Activated T-helper 2 cell treated with anti-CD3 and anti-CD28 coated beads, Interferon-gamma antibody, Interleukin-2, Interleukin-4, amounts not matched to agents 10 μg/mL and 5 μg/mL and 100 μg/mL, durations not matched to agents 14 hours and 24 hours and 36 hours (primary cell): ENCODE results near the gene XYLT1. TPM values are rescaled to one million over a fixed set of nuclear protein-coding genes. Genes with fewer than 3 reads are reported as not detected.
A peak's percentile ranks its signal among the peaks of the same experiment; 100 is the strongest.

Experiments used
- DNase-seq: peaks from one replicate; pipeline ENCODE4 v3.0.0; 2021; ENCODE audit warnings: low spot score
- H3K27ac Mint-ChIP-seq: one replicate; pipeline ENCODE4 v1.8.0; 2021; ENCODE audit warnings: mixed read lengths
- H3K27me3 Mint-ChIP-seq: one replicate; pipeline ENCODE4 v1.8.0; 2021; ENCODE audit warnings: low read depth, mixed read lengths
- H3K36me3 Mint-ChIP-seq: one replicate; pipeline ENCODE4 v1.8.0; 2021; ENCODE audit warnings: low read depth, mixed read lengths
- H3K4me1 Mint-ChIP-seq: one replicate; pipeline ENCODE4 v1.8.0; 2021; ENCODE audit warnings: low read depth, mixed read lengths
- H3K4me3 Mint-ChIP-seq: one replicate; pipeline ENCODE4 v1.8.0; 2021; ENCODE audit warnings: low read depth, mild to moderate bottlenecking, moderate library complexity, mixed read lengths
- H3K9me3 Mint-ChIP-seq: one replicate; pipeline ENCODE4 v1.8.0; 2021; ENCODE audit warnings: mixed read lengths
- intact Hi-C: fragments of 100-400 bp; cut with micrococcal nuclease; formaldehyde crosslinking; loops from one replicate; pipeline ENCODE4 v1.15.1; 2023
- total RNA-seq: library from RNA; stranded (reverse); gene quantifications from 2 replicates; pipeline ENCODE4 v1.2.3, GENCODE V29; 2022

Gene XYLT1
- total RNA-seq, 1 donor from 2014 or later: 18.9 TPM

DNA sequence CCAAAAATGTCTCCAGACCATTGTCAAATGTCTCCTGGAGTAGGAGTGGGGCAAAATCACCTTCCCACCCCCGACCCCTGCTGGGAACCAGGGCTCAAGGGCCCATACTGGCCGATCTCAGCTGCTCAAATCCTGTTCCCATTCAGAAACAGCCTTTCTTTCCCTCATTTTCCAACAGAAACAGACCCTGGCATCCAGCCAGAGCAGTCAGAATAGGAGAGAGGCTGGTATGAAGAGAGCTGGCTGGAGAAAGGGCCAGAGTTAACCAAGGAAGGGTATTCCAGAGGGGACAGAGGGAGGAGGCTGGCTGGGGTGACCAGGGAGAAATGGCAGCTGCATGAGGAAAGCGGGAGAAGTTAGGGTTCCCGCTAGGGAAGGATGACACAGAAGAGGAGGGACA lies 199.1 kb downstream of the XYLT1 start:
- H3K9me3 Mint-ChIP-seq: no peaks in the 10 kb centered on the region
- H3K4me1 Mint-ChIP-seq: peaks cover 56% of the 10 kb centered on the region
- no peak overlapping the region for H3K4me3 Mint-ChIP-seq
- DNase-seq: no peak
- no peak overlapping the region for H3K27ac Mint-ChIP-seq
- peaks cover 4% of the 10 kb centered on the region for H3K36me3 Mint-ChIP-seq
- peaks cover 7% of the 10 kb centered on the region for H3K27me3 Mint-ChIP-seq
- intact Hi-C loops: loop anchor here (2.0 to 5.0 kb wide), 4 partner anchors 69 to 201 kb away; partner anchors contain the start of gene XYLT1

DNA sequence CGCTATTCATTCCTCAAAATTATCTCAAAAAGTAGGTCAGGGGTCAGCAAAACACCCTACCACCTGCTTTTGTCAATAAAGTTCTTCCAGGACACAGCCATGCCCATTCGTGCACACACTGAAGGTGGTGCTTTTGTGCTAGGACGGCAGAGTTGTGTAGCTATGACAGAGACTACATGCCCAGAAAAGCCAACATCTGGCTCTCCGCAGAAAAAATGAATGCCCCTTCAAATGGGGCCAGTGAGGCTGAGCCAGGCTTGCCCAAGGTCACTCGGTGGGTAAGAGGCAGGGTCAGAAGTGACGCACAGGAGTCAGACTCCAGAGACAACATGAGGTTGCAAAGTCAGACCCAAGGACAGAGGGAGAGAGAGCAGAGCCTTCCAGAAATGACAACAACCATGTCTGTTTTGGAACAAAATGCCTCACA lies 200.1 kb downstream of the XYLT1 start:
- Mint-ChIP-seq H3K4me3 (no peak overlapping the region), H3K4me1 (peaks cover 47% of the 10 kb centered on the region), H3K9me3 (no peaks in the 10 kb centered on the region), H3K36me3 (peaks cover 4% of the 10 kb centered on the region), H3K27me3 (peaks cover 7% of the 10 kb centered on the region), H3K27ac (no peak overlapping the region)
- intact Hi-C loops: loop anchor here (5.0 kb wide), 2 partner anchors 102 to 202 kb away; partner anchors contain the start of gene XYLT1
- DNase-seq: no peak

DNA sequence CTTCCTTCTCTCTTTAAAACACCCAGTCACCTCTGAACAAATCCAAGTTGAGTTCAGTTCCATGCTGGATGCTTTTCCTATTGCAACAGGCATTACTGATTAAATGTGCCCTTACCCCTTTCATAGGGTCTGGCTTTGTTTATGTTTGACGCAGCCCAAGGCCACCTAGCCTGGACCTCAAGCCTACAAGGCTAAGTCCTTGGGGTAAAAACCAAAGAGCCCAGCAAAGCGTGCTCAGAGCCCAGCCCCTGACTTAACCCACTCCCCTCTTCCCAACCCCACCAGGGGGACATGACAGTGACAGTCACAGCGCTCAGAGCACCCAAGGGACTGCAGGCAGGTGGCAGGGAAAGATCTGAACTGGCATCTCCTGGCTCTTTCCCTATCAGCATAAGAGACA lies 200.6 kb downstream of the XYLT1 start:
- intact Hi-C loops: loop anchor here (5.0 kb wide), 2 partner anchors 102 to 202 kb away; partner anchors contain the start of gene XYLT1
- peaks cover 41% of the 10 kb centered on the region for H3K4me1 Mint-ChIP-seq
- peaks cover 7% of the 10 kb centered on the region for H3K27me3 Mint-ChIP-seq
- no peak overlapping the region for H3K4me3 Mint-ChIP-seq
- H3K36me3 Mint-ChIP-seq: peaks cover 4% of the 10 kb centered on the region
- no peaks in the 10 kb centered on the region for H3K9me3 Mint-ChIP-seq
- DNase-seq: no peak
- no peak overlapping the region for H3K27ac Mint-ChIP-seq

DNA sequence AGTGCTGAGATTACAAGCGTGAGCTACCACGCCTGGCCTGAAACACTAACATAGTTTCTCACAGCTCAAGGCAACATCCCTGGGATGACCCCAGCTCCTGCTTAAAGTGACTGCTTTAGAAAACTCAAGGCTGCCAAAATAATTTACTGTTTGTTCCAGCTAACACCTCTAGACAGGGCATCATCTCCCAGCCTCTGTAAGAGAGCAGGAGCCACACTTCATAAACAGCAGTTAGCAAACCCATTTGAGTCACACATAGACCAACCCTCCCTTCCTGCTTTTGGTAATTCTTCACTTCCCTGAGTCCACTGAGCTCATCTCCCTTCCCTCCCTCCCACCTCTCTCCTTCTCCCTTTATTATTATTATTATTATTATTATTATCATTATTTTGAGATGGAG lies 201.3 kb downstream of the XYLT1 start:
- Mint-ChIP-seq H3K4me1 (peaks cover 34% of the 10 kb centered on the region), H3K36me3 (peaks cover 4% of the 10 kb centered on the region), H3K4me3 (no peak overlapping the region), H3K27me3 (peaks cover 7% of the 10 kb centered on the region), H3K9me3 (no peaks in the 10 kb centered on the region), H3K27ac (no peak overlapping the region)
- intact Hi-C loops: no loop called here
- DNase-seq: no peak

DNA sequence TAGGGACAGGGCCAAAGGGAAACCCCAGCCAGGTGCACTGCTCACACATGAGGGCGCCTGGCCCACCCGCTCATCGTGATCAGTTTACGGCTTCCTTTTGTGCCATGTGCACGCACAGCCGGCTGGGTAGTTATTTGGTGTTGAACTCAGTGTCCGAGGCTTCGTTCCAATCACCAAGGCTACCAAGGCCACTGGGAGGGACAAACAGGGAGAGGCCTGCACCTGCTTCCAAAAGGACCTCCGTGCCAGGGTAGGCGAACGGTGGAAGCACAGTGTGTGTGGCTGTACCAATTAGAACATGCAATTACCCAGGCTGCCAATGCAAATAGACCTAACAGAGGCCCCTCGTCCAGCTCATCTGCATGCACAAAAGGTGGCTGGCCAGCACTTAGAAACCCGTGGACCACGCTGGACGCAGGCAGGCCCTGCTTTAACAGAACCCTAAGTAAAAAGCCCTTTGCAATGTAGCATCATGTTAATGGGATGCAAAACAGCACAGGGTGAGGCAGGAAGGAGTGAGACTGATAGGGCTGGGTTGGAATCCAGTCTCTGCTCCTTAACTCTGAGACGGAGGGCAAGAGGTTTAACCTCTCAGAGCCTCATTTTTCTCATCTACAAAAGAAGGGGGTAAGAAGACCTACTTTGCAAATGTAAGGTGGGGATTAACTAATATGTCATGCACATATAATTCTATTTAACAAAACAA lies 204.0 kb downstream of the XYLT1 start:
- no peak for DNase-seq
- intact Hi-C loops: no loop called here
- Mint-ChIP-seq H3K27me3 (peaks cover 7% of the 10 kb centered on the region), H3K27ac (no peak overlapping the region), H3K4me3 (no peak overlapping the region), H3K36me3 (no peaks in the 10 kb centered on the region), H3K9me3 (no peaks in the 10 kb centered on the region), H3K4me1 (peaks cover 28% of the 10 kb centered on the region)

DNA sequence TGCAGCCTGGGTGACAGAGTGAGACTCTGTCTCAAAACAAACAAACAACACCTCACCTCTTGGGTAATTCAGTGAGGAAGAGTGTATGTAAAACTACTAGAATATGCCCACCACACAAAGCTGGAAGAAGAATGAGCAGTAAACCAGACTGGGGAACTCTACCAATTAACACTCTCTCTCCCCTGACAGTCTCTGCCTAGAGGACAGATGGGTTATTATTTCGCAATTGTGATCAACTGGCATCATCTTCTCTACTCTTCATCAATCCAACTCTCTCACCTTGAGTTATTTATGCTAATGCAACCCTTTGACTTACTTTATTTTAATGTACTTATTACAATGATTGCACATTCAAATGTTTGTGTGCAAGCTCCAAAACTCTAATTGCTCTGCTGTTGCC lies 205.6 kb downstream of the XYLT1 start:
- H3K27me3 Mint-ChIP-seq: no peaks in the 10 kb centered on the region
- DNase-seq: no peak
- H3K4me1 Mint-ChIP-seq: peaks cover 24% of the 10 kb centered on the region
- no peaks in the 10 kb centered on the region for H3K9me3 Mint-ChIP-seq
- H3K27ac Mint-ChIP-seq: no peak overlapping the region
- H3K36me3 Mint-ChIP-seq: no peaks in the 10 kb centered on the region
- intact Hi-C loops: no loop called here
- no peak overlapping the region for H3K4me3 Mint-ChIP-seq

DNA sequence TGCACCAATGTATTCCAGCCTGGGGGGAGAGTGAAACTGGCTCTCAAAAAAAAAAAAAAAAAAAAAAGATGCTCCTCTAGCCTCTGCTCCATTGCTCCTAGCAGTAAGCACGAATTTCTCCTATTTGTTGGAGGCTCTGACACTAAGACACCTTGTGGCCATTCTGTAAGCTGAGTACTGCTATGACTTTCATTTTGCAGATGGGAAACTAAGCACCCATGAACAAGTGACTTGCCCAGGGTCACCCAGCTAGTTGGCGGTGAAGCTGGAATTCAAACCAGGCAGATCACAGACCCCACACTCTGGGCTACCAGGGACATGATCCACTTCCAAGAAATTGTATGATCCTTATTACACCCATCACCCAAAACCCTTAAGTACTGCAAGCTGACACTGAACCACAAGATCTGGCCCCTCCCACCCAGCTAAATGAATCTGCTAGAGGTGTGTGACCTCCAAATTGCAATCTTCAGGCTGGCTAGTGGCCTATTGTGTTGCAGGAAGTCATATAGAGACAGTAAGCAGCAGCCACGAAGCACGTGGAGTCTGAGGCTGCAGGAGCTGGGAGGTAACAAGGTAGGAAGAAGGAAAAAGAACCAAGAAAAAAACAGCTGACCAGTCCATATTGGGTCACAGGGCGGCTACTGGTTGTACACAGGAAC lies 209.4 kb downstream of the XYLT1 start:
- peaks cover 26% of the 10 kb centered on the region for H3K4me1 Mint-ChIP-seq
- no peaks in the 10 kb centered on the region for H3K9me3 Mint-ChIP-seq
- no peak overlapping the region for H3K4me3 Mint-ChIP-seq
- H3K27ac Mint-ChIP-seq: peak overlapping the region; percentile 49
- peaks cover 12% of the 10 kb centered on the region for H3K36me3 Mint-ChIP-seq
- H3K27me3 Mint-ChIP-seq: no peaks in the 10 kb centered on the region
- DNase-seq: peak; percentile 25
- intact Hi-C loops: no loop called here

DNA sequence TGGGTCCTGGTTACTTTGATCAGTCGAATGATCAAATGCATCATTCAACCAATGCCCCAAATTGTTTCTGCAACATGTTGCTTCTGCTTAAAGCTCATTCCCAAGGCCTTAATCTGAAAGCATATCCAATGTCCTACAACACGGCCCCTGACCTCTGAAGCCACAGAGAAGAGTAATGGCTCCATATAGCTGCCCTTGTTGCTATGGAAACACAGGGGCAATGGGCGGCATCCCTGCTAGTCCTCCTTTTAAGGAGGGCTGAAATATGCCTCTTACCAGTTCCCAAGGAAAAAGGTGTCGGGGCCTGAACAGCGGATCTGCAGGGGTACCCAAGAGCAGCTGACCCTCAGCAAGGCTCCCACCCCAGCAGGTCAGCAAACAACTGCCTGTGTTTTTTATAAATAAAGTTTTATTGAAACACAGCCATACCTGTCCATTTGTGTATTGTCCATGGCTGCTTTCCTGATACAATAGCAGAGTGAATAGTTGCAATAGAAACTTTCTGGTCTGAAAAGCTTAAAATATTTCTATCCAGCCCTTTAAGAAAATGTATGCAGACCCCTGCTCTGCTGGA lies 210.4 kb downstream of the XYLT1 start:
- H3K4me3 Mint-ChIP-seq: no peak overlapping the region
- no peak for DNase-seq
- intact Hi-C loops: no loop called here
- no peak overlapping the region for H3K27ac Mint-ChIP-seq
- H3K4me1 Mint-ChIP-seq: peaks cover 26% of the 10 kb centered on the region
- no peaks in the 10 kb centered on the region for H3K9me3 Mint-ChIP-seq
- H3K27me3 Mint-ChIP-seq: no peaks in the 10 kb centered on the region
- peaks cover 17% of the 10 kb centered on the region for H3K36me3 Mint-ChIP-seq

DNA sequence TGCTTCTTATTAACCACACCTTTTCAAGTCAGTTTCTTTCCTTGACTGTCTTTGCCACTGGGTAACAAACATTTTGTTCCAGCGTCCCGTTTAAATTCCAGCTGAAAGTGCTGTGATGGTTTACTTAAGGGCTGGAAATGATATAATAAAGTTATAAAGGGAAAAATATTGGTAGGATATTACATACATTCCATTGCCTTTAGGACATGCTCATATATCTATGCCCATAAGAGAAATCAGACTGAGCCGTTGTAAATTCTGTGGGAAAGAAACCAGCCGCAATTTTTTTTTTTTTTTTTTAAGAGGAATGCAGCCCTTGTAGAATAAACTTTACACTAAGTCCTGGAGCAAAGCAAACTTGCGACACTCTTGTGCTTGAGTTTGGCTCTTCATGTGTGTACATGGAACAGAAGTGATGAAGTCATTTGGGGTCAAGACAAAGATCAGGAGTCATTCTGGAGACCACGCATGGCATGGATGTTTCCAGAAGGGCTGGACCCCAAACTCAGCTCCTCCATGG lies 210.9 kb downstream of the XYLT1 start:
- H3K27ac Mint-ChIP-seq: no peak overlapping the region
- intact Hi-C loops: no loop called here
- H3K9me3 Mint-ChIP-seq: no peaks in the 10 kb centered on the region
- peaks cover 26% of the 10 kb centered on the region for H3K4me1 Mint-ChIP-seq
- peaks cover 19% of the 10 kb centered on the region for H3K36me3 Mint-ChIP-seq
- H3K4me3 Mint-ChIP-seq: no peak overlapping the region
- H3K27me3 Mint-ChIP-seq: no peaks in the 10 kb centered on the region
- DNase-seq: no peak

DNA sequence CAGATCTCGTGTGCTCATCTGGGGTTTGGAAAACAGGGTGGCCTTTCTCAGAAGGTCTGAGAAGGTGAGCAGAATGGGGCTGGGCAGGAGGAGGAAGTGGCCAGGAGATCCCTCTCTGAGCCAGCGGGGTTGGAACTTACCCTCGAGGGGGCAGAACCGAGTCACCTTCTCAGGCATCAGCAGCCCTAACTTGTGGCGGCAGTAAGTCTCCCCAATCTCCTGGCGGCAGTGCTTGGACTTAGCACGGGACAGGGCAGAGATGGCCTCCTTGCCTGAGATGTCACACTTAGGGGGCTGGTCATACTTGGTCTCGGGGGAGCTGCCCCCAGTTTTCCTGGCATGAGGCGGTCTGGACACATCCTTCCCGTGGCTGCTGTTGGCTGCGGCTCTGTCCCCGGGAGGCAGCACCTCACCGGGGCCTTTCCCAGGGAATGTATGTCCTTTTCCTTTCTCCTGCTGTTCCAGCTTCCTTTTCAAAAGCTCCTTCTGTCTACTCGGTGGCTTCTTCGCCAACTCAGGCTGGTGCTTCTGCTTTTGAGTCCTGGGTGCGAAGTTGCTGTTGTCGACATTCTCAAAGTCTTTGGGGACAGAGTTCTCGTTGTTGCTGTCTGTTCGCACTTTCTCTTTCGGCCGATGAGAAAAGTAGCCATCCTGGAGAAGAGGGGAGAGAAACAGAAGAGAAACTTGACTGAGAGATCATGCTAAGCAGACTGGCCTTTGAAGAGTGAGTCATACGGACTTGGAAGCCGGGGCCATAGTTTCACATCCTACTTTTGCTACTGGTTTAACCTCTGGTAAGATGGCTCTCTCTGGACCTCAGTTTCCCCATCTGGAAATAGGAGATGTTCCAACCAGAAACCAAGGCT lies 211.7 kb downstream of the XYLT1 start:
- peaks cover 26% of the 10 kb centered on the region for H3K4me1 Mint-ChIP-seq
- H3K9me3 Mint-ChIP-seq: no peaks in the 10 kb centered on the region
- H3K36me3 Mint-ChIP-seq: peaks cover 19% of the 10 kb centered on the region
- no peak for DNase-seq
- H3K27ac Mint-ChIP-seq: no peak overlapping the region
- no peaks in the 10 kb centered on the region for H3K27me3 Mint-ChIP-seq
- no peak overlapping the region for H3K4me3 Mint-ChIP-seq
- intact Hi-C loops: no loop called here

DNA sequence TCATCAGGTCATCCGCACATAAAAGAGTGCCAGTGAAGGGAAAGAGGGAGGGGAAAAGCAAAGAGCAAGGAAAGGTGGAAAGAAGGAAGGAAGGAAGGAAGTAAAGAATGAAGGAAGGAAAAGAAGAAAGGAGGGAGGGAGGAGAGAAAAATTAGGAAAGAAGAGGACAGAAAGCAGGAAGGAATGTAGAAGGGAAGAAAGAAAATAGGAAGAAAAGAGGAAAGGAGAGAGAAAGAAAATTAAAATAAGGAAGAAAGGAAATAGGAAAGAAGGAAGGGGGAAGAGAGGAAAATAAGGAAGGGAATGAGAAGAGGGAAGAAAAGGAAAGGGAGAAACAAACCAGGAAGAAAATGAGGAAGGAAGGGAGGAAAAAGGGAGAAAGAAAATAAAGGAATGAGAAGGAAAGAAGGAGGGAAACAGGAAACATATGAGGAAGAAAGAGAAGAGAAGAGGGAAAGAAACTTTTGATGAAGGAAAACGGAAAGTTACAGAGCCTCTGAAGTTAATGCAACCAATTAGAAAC lies 212.6 kb downstream of the XYLT1 start:
- Mint-ChIP-seq H3K4me3 (no peak overlapping the region), H3K4me1 (peaks cover 24% of the 10 kb centered on the region), H3K27me3 (no peaks in the 10 kb centered on the region), H3K27ac (no peak overlapping the region), H3K36me3 (peaks cover 19% of the 10 kb centered on the region), H3K9me3 (no peaks in the 10 kb centered on the region)
- intact Hi-C loops: no loop called here
- no peak for DNase-seq

DNA sequence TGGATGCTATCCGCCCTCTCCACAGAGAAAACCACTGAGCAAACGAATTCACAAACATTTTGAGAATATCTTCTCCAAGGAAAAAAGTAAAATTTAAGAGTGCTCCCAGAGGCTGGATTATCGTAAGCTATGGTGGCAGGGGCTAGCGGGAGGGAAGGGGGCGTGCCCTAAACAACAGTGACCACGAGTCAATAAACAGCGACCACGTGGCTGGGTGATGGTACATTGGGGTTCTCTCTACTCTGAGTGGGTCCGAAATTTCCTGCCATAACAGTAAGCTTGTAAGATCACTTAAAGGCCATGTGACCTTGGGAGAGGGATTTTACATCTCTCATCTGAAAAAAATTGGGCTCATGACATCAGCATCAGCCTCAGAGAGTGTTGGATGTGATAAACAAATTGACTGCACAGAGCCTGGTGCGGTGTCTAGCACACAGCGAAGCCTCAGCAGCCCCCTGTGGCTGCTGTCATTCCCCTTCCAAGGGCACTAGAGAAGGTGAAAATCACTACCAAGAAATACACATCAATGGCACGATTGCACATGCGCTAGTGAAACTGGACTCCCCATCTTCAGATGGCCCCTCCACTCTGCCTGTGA lies 213.2 kb downstream of the XYLT1 start:
- H3K9me3 Mint-ChIP-seq: no peaks in the 10 kb centered on the region
- no peak for DNase-seq
- H3K4me3 Mint-ChIP-seq: no peak overlapping the region
- H3K4me1 Mint-ChIP-seq: peaks cover 22% of the 10 kb centered on the region
- intact Hi-C loops: no loop called here
- no peaks in the 10 kb centered on the region for H3K27me3 Mint-ChIP-seq
- H3K27ac Mint-ChIP-seq: no peak overlapping the region
- peaks cover 19% of the 10 kb centered on the region for H3K36me3 Mint-ChIP-seq
